Measurements from ENCODE around the gene IRX4. TPM values are rescaled to one million over a fixed set of nuclear protein-coding genes. Genes with fewer than 3 reads are reported as not detected.
"Not testable (repeated sequence)": the region's sequence is repeated elsewhere in the genome, so short reads cannot be mapped to it uniquely, and the experiment has no call there.

Gene IRX4
- total RNA-seq, 2 donors from 2014 or later = not detected

DNA sequence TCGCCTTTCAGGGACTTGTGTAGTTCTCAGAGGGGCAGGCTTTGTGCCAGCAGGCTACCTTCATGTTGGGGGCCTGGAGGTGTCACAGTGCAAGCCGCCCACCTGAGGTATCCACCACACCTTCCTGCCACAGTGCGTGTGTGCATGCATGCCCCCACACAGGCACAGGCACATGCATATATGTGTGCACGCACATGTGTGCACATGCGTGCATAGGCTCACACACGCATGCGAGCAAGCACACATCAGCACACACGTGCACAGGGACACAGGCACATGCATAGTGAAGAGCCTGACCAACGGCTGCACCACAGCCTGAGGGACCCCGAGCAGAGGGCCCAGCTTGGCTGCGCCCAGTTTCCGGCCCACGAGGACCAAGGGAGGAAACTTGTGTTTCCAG, 36.1 kb downstream of the IRX4 start:
- 76 to 80% methylated on average over 11 to 13 of the region's 13 CpGs for WGBS, 2 donors
- Histone ChIP-seq H3K27me3 (no peaks in the 10 kb centered on the region), H3K4me1 (no peaks in the 10 kb centered on the region), H3K27ac (no peak overlapping the region), H3K9me3 (no peaks in the 10 kb centered on the region), H3K4me3 (no peak overlapping the region), H3K36me3 (replicated peaks in 1 of 2; ENCODE audit: insufficient read depth in 1 of 2, low read depth in 2 of 2) (no peaks in the 10 kb centered on the region)
- TF ChIP-seq POLR2A (IDR thresholded peaks at IDR 0.05) = no peak
- TF ChIP-seq, protein P1, sequence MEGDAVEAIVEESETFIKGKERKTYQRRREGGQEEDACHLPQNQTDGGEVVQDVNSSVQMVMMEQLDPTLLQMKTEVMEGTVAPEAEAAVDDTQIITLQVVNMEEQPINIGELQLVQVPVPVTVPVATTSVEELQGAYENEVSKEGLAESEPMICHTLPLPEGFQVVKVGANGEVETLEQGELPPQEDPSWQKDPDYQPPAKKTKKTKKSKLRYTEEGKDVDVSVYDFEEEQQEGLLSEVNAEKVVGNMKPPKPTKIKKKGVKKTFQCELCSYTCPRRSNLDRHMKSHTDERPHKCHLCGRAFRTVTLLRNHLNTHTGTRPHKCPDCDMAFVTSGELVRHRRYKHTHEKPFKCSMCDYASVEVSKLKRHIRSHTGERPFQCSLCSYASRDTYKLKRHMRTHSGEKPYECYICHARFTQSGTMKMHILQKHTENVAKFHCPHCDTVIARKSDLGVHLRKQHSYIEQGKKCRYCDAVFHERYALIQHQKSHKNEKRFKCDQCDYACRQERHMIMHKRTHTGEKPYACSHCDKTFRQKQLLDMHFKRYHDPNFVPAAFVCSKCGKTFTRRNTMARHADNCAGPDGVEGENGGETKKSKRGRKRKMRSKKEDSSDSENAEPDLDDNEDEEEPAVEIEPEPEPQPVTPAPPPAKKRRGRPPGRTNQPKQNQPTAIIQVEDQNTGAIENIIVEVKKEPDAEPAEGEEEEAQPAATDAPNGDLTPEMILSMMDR (IDR thresholded peaks at IDR 0.05) = no peak
- ATAC-seq (no peak), DNase-seq (no peak)
- intact Hi-C loops (cut with DNase I) = no loop called here

DNA sequence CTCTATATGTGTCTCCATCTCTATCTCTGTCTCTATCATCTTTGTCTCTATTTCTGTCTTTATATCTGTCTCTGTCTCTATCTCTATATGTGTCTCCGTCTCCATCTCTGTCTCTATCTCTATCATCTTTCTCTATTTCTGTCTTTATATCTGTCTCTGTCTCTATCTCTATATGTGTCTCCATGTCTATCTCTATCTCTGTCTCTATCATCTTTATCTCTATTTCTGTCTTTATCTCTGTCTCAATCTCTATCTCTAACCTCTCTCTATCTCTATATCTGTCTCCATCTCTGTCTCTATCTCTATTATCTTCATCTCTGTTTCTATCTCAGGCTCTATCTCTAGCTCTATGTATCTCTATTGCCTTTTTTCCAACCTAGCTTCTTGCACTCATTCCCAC, 37.0 kb downstream of the IRX4 start:
- intact Hi-C loops (cut with DNase I) = no loop called here
- no peak for DNase-seq
- Histone ChIP-seq H3K27me3 (no peaks in the 10 kb centered on the region), H3K27ac (no peak overlapping the region), H3K4me3 (no peak overlapping the region), H3K36me3 (replicated peaks in 1 of 2; ENCODE audit: insufficient read depth in 1 of 2, low read depth in 2 of 2) (no peaks in the 10 kb centered on the region), H3K9me3 (no peaks in the 10 kb centered on the region), H3K4me1 (no peaks in the 10 kb centered on the region)
- TF ChIP-seq, protein P1 (IDR thresholded peaks at IDR 0.05) = no peak
- TF ChIP-seq POLR2A (IDR thresholded peaks at IDR 0.05) = no peak
- ATAC-seq = no peak
- WGBS, 2 donors = 63 to 85% methylated on average over 1 of the region's 1 CpG

DNA sequence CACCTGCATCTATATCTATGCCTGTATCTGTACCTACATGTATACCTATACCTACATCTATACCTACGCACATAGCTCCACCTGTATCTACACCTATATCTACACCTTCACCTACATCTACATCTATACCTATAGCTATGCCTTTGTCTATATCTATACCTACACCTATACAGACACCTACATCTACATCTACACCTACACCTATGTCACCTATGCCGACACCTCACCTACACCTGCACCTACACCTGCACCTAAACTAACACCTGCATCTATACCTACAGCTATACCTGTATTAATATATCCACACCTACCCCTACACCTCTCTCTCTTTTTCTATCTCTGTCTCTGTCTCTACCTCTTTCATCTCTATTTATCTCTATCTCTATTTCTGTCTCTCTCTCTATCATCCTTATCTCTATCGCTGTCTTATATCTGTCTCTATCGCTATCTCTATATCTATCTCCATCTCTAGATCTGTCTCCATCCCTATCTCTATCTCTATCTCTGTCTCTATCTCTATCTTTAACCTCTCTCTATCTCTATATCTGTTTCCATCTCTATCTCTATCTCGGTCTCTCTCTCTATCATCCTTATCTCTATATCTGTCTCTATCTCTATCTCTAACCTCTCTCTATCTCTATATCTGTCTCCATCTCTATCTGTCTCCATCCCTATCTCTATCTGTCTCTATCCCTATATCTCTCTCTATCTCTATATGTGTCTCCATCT, 37.9 kb downstream of the IRX4 start:
- Histone ChIP-seq H3K27ac (no peak overlapping the region), H3K4me3 (no peak overlapping the region), H3K27me3 (no peaks in the 10 kb centered on the region), H3K9me3 (no peaks in the 10 kb centered on the region), H3K4me1 (no peaks in the 10 kb centered on the region), H3K36me3 (replicated peaks in 1 of 2; ENCODE audit: insufficient read depth in 1 of 2, low read depth in 2 of 2) (no peaks in the 10 kb centered on the region)
- TF ChIP-seq, protein P1 (IDR thresholded peaks at IDR 0.05) = no peak
- no peak for TF ChIP-seq POLR2A (IDR thresholded peaks at IDR 0.05)
- WGBS, 2 donors = 85 to 93% methylated on average over 5 of the region's 5 CpGs
- DNase-seq (no peak), ATAC-seq (no peak)
- intact Hi-C loops (cut with DNase I) = no loop called here

DNA sequence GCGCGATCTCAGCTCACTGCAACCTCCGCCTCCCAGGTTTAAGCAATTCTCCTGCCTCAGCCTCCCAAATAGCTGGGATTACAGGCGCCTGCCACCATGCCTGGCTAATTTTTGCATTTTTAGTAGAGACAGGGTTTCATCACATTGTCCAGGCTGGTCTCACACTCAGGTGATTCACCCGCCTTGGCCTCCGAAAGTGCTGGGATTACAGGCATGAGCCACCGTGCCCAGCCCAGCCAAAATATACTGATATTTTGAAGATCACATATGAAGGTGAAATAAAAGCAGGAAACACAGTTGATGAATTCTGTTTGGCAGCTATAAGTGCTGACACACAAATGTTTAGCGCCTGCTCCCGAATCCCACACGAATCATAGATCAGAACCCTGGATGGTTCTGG, 39.0 kb downstream of the IRX4 start:
- ATAC-seq; DNase-seq; H3K4me1 ChIP-seq; H3K9me3 ChIP-seq; H3K36me3 ChIP-seq (replicated peaks in 1 of 2; ENCODE audit: insufficient read depth in 1 of 2, low read depth in 2 of 2); intact Hi-C loops (cut with DNase I); H3K27ac ChIP-seq; H3K27me3 ChIP-seq; H3K4me3 ChIP-seq: not testable (repeated sequence)
- 68 to 81% methylated on average over 10 of the region's 10 CpGs for WGBS, 2 donors

DNA sequence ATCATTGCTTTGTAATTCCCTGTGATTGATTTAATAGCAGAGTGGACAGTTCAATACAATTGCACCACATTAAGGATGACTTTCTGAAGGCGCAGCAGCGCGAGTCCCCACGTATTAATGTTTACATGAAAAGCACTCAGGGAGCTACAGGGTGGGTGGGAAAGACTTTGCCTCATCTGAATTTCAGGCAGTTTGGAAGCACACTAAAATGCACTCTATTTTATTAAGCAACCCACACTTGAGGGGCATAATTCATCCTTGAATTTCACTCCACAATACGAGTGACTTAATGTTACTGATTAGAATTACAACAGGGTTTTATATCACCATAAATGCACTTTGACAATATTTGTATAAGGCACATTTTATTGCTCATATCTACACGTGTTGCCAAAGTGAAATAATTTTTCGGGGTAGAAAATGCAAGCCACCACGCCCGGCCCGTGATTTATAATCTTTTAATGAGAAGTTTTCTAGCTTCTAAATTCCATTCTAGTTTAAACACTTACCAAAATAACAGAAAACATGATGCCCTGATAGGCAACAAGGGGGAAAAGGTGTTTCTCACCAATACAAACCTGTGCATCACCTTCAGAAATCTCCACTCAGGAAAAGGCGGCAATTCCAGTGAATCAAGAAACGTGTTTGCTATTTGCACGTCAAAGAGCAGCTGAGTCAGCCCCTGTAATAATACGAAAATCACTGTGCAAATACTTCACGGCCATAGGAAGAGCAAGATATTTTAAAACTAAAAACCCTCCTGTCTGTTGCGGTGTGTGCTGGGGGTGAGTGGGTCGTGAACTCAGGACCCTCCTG, 40.5 kb downstream of the IRX4 start:
- WGBS, 2 donors = 31 to 34% methylated on average over 17 of the region's 17 CpGs
- no peaks in the 10 kb centered on the region for H3K4me1 ChIP-seq
- no peaks in the 10 kb centered on the region for H3K27me3 ChIP-seq
- no peaks in the 10 kb centered on the region for H3K36me3 ChIP-seq (replicated peaks in 1 of 2; ENCODE audit: insufficient read depth in 1 of 2, low read depth in 2 of 2)
- intact Hi-C loops (cut with DNase I) = no loop called here
- H3K4me3 ChIP-seq = no peak overlapping the region
- no peak overlapping the region for H3K27ac ChIP-seq
- no peaks in the 10 kb centered on the region for H3K9me3 ChIP-seq
- TF ChIP-seq, protein P1 (IDR thresholded peaks at IDR 0.05) = no peak
- no peak for TF ChIP-seq POLR2A (IDR thresholded peaks at IDR 0.05)
- ATAC-seq (no peak), DNase-seq (no peak)
